ENCODE data around the gene PBOV1.

Gene PBOV1

DNA sequence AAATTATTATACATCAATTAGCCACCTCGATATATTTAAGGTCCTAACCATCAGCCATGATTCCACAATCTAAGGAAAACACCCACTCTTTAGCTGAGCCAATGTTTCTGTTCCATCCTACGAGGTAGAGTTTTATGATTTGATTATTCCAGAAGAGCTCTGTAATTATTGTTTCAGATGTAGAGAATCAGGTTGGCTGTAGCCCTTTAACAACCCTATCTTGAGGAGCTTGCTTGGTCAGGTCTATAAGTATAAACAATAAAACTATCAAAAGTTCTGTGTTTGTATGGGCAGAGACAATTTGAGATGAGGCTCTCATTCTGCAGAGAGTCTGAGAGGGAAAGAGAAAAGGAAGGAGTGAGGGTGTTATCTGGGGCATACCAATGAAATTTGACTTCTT lies at the start of gene PBOV1:
TSS of gene PBOV1 (minus strand) at position 43 of the 400 bp plus-strand sequence. CDS start 96 bp downstream, outside the sequence.
- TF ChIP-seq, protein P1, sequence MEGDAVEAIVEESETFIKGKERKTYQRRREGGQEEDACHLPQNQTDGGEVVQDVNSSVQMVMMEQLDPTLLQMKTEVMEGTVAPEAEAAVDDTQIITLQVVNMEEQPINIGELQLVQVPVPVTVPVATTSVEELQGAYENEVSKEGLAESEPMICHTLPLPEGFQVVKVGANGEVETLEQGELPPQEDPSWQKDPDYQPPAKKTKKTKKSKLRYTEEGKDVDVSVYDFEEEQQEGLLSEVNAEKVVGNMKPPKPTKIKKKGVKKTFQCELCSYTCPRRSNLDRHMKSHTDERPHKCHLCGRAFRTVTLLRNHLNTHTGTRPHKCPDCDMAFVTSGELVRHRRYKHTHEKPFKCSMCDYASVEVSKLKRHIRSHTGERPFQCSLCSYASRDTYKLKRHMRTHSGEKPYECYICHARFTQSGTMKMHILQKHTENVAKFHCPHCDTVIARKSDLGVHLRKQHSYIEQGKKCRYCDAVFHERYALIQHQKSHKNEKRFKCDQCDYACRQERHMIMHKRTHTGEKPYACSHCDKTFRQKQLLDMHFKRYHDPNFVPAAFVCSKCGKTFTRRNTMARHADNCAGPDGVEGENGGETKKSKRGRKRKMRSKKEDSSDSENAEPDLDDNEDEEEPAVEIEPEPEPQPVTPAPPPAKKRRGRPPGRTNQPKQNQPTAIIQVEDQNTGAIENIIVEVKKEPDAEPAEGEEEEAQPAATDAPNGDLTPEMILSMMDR (IDR thresholded peaks at IDR 0.05; ENCODE audit: low read depth, low read length, missing control alignments), result no peak
- no peak for DNase-seq (ENCODE audit: low read depth)
- H3K4me3 ChIP-seq (ENCODE audit: low read depth, low read length), result no peak within 1 kb of the TSS

- TF ChIP-seq, protein P1 (IDR thresholded peaks at IDR 0.05; ENCODE audit: low read depth, low read length, missing control alignments), result no peak
Observed at GRCh38 chr6:138266095-138266494, 47.8 kb upstream of the PBOV1 start.

GRCh38 chr6:138264372-138264880 lies 46.1 kb upstream of the PBOV1 start:
- DNase-seq (ENCODE audit: low read depth), result no peak
- TF ChIP-seq, protein P1 (IDR thresholded peaks at IDR 0.05; ENCODE audit: low read depth, low read length, missing control alignments), result no peak
- no peak overlapping the region for H3K4me3 ChIP-seq (ENCODE audit: low read depth, low read length)

More at GRCh38 chr6:138266095-138266494, 47.8 kb upstream of the PBOV1 start:
- no peak for DNase-seq (ENCODE audit: low read depth)
- no peak overlapping the region for H3K4me3 ChIP-seq (ENCODE audit: low read depth, low read length)

GRCh38 chr6:138263963-138264362 lies 45.7 kb upstream of the PBOV1 start:
- TF ChIP-seq, protein P1 (IDR thresholded peaks at IDR 0.05; ENCODE audit: low read depth, low read length, missing control alignments), result no peak
- DNase-seq (ENCODE audit: low read depth), result no peak
- no peak overlapping the region for H3K4me3 ChIP-seq (ENCODE audit: low read depth, low read length)

- no peak overlapping the region for H3K4me3 ChIP-seq (ENCODE audit: low read depth, low read length)
- TF ChIP-seq, protein P1 (IDR thresholded peaks at IDR 0.05; ENCODE audit: low read depth, low read length, missing control alignments), result no peak
- DNase-seq (ENCODE audit: low read depth), result no peak
Observed at GRCh38 chr6:138261116-138261780, 43.0 kb upstream of the PBOV1 start.

GRCh38 chr6:138258991-138259390 lies 40.7 kb upstream of the PBOV1 start:
- TF ChIP-seq, protein P1 (IDR thresholded peaks at IDR 0.05; ENCODE audit: low read depth, low read length, missing control alignments), result no peak
- DNase-seq (ENCODE audit: low read depth), result no peak

DNA sequence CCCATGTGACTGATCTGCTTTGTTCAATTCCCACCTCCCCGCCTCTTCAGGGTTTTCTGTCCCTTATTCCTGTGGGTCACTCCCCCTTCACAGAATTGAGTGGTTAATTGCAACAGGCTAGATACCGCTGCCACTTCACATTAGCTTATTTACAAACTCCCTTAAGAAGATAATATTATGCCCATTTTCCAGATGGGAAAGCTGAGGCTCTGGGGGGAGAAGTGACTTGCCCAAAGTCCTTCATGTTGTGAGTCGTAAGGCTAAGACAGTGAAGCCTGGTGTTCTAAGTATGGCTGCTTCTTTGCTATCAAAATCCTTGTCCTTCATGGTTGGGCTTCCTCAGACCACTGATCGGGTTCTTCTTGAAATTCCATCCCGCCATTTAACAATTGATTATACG lies 39.9 kb upstream of the PBOV1 start:
- H3K4me3 ChIP-seq (ENCODE audit: low read depth, low read length), result no peak overlapping the region
- TF ChIP-seq, protein P1 (IDR thresholded peaks at IDR 0.05; ENCODE audit: low read depth, low read length, missing control alignments), result no peak
- DNase-seq (ENCODE audit: low read depth), result no peak

More at GRCh38 chr6:138258991-138259390, 40.7 kb upstream of the PBOV1 start:
- H3K4me3 ChIP-seq (ENCODE audit: low read depth, low read length), result no peak overlapping the region
